Panc1 (cell line): ENCODE data around the gene CATSPER3. TPM values are rescaled to one million over a fixed set of nuclear protein-coding genes. Genes with fewer than 3 reads are reported as not detected.

ENCODE experiments used
- ATAC-seq: fragments of 200-7000 bp; cut with Tn5 transposase; 2 replicates; pipeline ENCODE4 v1.9.1; 2020; ENCODE audit warnings: mild to moderate bottlenecking, moderate library complexity
- BruUV-seq: library from RNA; stranded (reverse); fragments of 400-500 nt; replicated peaks from 2 replicates; lab custom pipeline; 2021; lab: Mats Ljungman, UMichigan
- CTCF ChIA-PET: fragments of 300-600 bp; sonication (Branson Sonifier 250); formaldehyde crosslinking; loops from one replicate; lab custom pipeline; 2022; ENCODE audit warnings: antibody characterized with exemption; lab: Charles Lee
- POLR2A ChIA-PET: fragments of 300-600 bp; sonication (Branson Sonifier 250); formaldehyde crosslinking; loops from one replicate; lab custom pipeline; 2022; ENCODE audit warnings: antibody characterized with exemption; lab: Charles Lee
- DNase-seq: peaks from one replicate; pipeline ENCODE4 v3.0.0-alpha.2; 2010; ENCODE audit warnings: low read depth, low spot score
- H3K27ac ChIP-seq: 2 replicates; pipeline ENCODE4 v1.5.1; 2011; ENCODE audit warnings: mild to moderate bottlenecking, low read length, inconsistent platforms
- H3K27me3 ChIP-seq: fragments of 200-500 bp; sonication (Bioruptor generic); 2 replicates; pipeline ENCODE4 v1.6.0; 2014; ENCODE audit warnings: low read length, inconsistent platforms; ENCODE audit not compliant: control insufficient read depth, insufficient read depth
- H3K36me3 ChIP-seq: fragments of 200-500 bp; sonication (Bioruptor generic); 2 replicates; pipeline ENCODE4 v1.5.1; 2014; ENCODE audit warnings: inconsistent platforms, mild to moderate bottlenecking, low read length, moderate library complexity; ENCODE audit not compliant: control insufficient read depth, insufficient read depth
- H3K4me1 ChIP-seq: 2 replicates; pipeline ENCODE4 v1.5.1; 2011; ENCODE audit warnings: inconsistent platforms, mild to moderate bottlenecking, low read length, moderate library complexity; ENCODE audit not compliant: control insufficient read depth, insufficient read depth
- H3K4me3 ChIP-seq, 2 experiments: 2 replicates each; pipeline ENCODE4 v1.5.1; 2011 to 2012; ENCODE audit warnings: low read depth in 2 of 2, low read length in 2 of 2, mild to moderate bottlenecking in 2 of 2, inconsistent platforms in 1 of 2, moderate library complexity in 1 of 2
- H3K9me3 ChIP-seq: fragments of 200-500 bp; sonication (Bioruptor generic); 2 replicates; pipeline ENCODE4 v1.5.1; 2014; ENCODE audit warnings: low read depth, mild to moderate bottlenecking, inconsistent platforms, low read length, moderate library complexity; ENCODE audit not compliant: control insufficient read depth, insufficient read depth
- CTCF ChIP-seq: fragments of 450-650 bp; IDR thresholded peaks from 2 replicates; pipeline ENCODE4 v1.5.1; 2017; ENCODE audit warnings: mild to moderate bottlenecking
- POLR2AphosphoS5 ChIP-seq: IDR thresholded peaks from 2 replicates; pipeline ENCODE4 v1.6.1; 2012; ENCODE audit warnings: mild to moderate bottlenecking, low read depth, low read length, moderate library complexity
- SIN3A ChIP-seq: IDR thresholded peaks from 2 replicates; pipeline ENCODE4 v1.6.1; 2012; ENCODE audit warnings: low read depth, mild to moderate bottlenecking, low read length, moderate library complexity, borderline replicate concordance; ENCODE audit not compliant: insufficient read depth
- TCF7L2 ChIP-seq: IDR thresholded peaks from 2 replicates; pipeline ENCODE4 v1.6.1; 2011; ENCODE audit warnings: mild to moderate bottlenecking, low read depth, low read length, inconsistent platforms
- in situ Hi-C: cut with HindIII; loops from 2 replicates; pipeline ENCODE4 v1.10.0; 2016; ENCODE audit warnings: low sequenced_read_pairs, low pct_unique_long_range_greater_than_20kb
- intact Hi-C: fragments of 100-400 bp; cut with micrococcal nuclease; formaldehyde crosslinking; loops from one replicate; pipeline ENCODE4 v1.10.0; 2022; ENCODE audit not compliant: unreplicated experiment
- total RNA-seq: library from RNA; stranded (reverse); gene quantifications from one replicate; pipeline ENCODE4 v1.2.1, GENCODE V29; 2021; ENCODE audit not compliant: unreplicated experiment
- TF ChIP-seq, protein P1 (sequence below), 2 experiments: IDR thresholded peaks; 2 replicates each; pipeline ENCODE4 v1.6.1; 2011 to 2012; ENCODE audit warnings: low read depth in 2 of 2, control low read depth in 1 of 2, low read length in 1 of 2, mild to moderate bottlenecking in 1 of 2, moderate library complexity in 1 of 2; ENCODE audit not compliant: insufficient read depth in 1 of 2

CATSPER3 gene
- total RNA-seq, 1 experiment from 2014 or later, result 0.69 TPM

DNA sequence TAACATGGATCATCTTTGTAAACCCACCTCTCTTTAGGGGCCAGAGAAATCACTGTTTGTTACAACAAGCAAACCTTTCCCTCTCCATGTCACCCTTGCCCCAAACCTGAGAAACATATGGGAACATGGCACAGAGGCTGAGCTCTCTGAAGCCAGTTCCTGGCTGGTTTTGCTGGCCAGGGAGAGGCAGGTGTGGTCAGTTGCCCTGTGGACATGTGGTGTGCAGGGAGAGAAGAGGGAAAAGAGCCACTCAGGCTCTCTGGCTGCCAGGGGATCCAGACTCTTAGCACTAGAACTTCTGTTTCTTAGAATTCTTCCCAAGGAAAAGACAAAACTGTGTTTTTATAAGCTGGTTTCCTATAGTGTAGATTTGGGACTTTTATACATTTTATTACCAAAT lies 4.6 kb upstream of the CATSPER3 start:
- intact Hi-C loops (no loop called here), in situ Hi-C loops (no loop called here)

DNA sequence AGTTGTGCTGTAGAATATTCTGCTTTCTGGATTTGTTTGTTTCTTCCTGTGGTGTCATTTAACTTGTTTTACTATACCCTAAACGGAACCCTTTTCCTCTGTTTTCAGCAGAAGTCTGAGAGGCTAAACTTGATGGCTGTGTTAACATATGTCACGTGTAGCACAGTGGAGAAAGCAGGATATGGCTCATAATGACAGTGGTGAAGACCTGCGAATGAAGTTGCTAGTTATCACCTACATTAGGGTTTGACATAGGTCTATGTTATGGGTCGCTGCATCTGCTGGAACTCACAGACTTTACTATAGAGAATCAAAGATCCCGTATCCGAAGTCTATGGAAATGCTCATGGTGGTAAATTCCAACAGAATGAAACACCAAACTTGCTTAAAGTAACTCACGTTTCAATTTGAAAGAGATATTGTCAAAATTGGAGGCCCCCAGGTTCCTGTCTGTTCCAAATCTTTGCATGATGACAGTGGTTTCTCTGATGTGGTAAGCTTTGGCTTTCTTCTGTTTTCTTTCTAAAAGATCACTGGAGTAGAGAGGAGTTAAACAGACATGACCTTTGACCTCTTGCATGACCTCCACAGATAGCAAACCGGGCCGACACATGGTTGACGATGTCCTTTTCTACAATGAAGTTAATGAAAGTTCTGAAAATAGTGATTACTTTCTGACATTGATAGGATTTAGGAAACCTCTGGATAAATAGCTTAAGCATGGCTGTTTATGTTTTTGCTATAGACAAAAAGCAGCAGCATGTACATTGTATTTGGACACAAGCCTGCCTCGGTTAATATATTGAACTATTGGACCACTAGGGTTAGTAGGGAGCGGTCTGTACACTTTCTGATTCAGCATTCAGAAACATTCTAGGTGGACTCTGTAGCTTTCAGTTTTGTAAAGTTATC lies 3.1 kb upstream of the CATSPER3 start:
- POLR2A ChIA-PET, result no interaction called here
- Histone ChIP-seq H3K4me3 (no peak overlapping the region), H3K27ac (no peak overlapping the region), H3K9me3 (no peaks in the 10 kb centered on the region), H3K36me3 (peaks cover 3% of the 10 kb centered on the region; the same call in 1 of the 2 replicates), H3K27me3 (no peaks in the 10 kb centered on the region), H3K4me1 (no peaks in the 10 kb centered on the region)
- DNase-seq (no peak), ATAC-seq (no peak)
- BruUV-seq, result no TSS peak
- CTCF ChIA-PET, result no interaction called here
- in situ Hi-C loops, result no loop called here
- intact Hi-C loops, result no loop called here
- TF ChIP-seq, protein P1, sequence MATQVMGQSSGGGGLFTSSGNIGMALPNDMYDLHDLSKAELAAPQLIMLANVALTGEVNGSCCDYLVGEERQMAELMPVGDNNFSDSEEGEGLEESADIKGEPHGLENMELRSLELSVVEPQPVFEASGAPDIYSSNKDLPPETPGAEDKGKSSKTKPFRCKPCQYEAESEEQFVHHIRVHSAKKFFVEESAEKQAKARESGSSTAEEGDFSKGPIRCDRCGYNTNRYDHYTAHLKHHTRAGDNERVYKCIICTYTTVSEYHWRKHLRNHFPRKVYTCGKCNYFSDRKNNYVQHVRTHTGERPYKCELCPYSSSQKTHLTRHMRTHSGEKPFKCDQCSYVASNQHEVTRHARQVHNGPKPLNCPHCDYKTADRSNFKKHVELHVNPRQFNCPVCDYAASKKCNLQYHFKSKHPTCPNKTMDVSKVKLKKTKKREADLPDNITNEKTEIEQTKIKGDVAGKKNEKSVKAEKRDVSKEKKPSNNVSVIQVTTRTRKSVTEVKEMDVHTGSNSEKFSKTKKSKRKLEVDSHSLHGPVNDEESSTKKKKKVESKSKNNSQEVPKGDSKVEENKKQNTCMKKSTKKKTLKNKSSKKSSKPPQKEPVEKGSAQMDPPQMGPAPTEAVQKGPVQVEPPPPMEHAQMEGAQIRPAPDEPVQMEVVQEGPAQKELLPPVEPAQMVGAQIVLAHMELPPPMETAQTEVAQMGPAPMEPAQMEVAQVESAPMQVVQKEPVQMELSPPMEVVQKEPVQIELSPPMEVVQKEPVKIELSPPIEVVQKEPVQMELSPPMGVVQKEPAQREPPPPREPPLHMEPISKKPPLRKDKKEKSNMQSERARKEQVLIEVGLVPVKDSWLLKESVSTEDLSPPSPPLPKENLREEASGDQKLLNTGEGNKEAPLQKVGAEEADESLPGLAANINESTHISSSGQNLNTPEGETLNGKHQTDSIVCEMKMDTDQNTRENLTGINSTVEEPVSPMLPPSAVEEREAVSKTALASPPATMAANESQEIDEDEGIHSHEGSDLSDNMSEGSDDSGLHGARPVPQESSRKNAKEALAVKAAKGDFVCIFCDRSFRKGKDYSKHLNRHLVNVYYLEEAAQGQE (IDR thresholded peaks at IDR 0.05; ENCODE audit: insufficient read depth in 1 of 2, low read depth in 2 of 2, low read length in 1 of 2), result no peak
- no peak for TF ChIP-seq SIN3A

More for the DNA sequence above, 4.6 kb upstream of the CATSPER3 start:
- DNase-seq (no peak), ATAC-seq (no peak)
- no peak for TF ChIP-seq TCF7L2
- TF ChIP-seq SIN3A, result no peak
- TF ChIP-seq, protein P1 (IDR thresholded peaks at IDR 0.05; ENCODE audit: insufficient read depth in 1 of 2, low read depth in 2 of 2, low read length in 1 of 2), result no peak
- no peak for TF ChIP-seq POLR2AphosphoS5
- TF ChIP-seq CTCF, result no peak
- H3K9me3 ChIP-seq, result no peaks in the 10 kb centered on the region
- POLR2A ChIA-PET, result no interaction called here
- no TSS peak for BruUV-seq
- H3K27me3 ChIP-seq, result no peaks in the 10 kb centered on the region
- peaks cover 3% of the 10 kb centered on the region; the same call in 1 of the 2 replicates for H3K36me3 ChIP-seq
- H3K4me1 ChIP-seq, result no peaks in the 10 kb centered on the region
- no peak overlapping the region for H3K27ac ChIP-seq
- no peak overlapping the region for H3K4me3 ChIP-seq
- CTCF ChIA-PET, result interaction anchor here (0.7 kb wide), 1 partner anchor 281 kb away, joined by 4 read pairs; no protein-coding TSS in a partner anchor
